Activated T-cell treated with anti-CD3 and anti-CD28 coated beads, Interleukin-2, amount 50 U/mL, for 1 hour (primary cell): ENCODE results near the gene UBR2.

Experiments
- DNase-seq: peaks from one replicate; pipeline ENCODE4 v3.0.0-alpha.2; 2020

Gene UBR2

GRCh38 chr6:42563697-42564505 is at the start of gene UBR2:
UBR2 (plus strand) TSS chr6:42564029; CDS start chr6:42564320, 291 bp downstream.
- DNase-seq = peak; percentile 84

DNA sequence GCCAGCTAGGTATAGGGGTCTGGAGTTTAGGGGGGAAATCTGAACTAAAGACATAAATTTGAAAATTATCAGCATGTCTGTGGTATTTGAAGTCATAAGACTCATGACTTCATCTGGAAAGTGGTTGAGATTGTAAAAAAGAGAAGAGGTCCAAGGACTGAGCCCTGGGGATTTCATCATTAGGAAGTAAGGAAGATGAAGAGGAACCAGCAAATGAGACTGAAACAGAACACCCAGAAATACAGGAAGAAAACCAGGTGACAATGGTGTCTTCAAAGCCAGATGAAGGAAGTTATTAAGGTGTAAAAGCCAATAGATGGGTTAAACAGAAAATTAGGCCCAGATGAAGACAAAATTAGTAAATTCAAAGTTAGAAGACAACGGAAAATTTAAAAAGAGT is 49.1 kb upstream of the UBR2 start:
- DNase-seq = no peak

DNA sequence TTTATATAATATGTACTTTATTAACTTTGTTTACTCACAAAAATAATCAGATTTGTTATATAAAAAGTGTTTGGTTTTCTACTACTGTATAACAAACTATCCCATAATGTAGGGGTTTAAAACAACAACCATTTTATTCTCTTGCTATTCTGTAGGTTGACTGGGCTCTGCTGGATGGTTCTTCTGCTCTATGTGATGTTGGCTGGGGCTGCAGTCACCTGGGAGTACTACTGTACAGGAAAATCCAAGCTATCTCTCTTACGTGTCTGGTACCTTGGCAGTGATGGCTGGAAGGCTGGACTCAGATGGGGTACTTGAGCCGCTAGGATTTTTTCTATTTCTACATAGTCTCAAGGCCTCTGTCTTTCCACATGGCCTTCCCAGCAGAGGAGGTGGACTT is 44.0 kb upstream of the UBR2 start:
- no peak for DNase-seq

DNA sequence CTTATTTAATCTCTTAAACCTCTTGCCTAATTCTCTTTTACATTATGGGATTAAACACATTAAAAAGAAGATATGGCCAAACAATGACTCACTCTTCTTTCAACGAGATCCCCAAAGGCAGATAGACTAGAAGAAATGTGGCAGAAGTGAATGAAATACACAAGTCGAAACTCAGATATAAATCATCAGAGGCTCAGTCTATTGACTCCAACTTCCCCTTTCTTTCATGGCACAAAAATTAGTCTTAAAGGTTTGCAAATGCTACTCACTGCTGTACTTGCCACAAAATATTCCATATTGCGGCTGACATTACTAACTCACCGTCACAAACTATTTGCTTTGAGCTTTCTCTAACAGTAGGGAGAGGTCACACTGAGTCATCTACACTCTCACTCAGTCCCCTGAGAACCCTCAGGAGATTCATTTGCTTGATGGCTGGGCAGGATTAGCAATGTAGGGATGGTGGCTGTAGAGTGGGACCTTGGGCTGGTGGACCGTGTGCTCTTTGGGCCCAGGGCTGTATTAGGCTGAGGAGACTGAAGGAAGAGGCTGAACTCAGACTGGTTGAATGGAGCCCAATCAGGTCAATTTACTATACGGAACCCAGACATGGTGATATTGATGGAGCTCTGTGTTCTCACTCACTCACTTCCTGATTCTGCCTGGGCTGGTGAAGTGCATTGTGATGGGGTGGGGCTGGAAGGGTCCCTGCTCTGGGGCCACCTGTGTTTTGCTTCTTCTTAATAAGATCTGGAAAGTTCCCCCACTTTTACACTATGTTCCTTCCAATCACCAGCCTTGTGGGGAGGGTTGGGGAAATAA is 42.8 kb upstream of the UBR2 start:
- no peak for DNase-seq

GRCh38 chr6:42522036-42522435 is 41.8 kb upstream of the UBR2 start:
- DNase-seq = no peak

GRCh38 chr6:42522942-42523814 is 40.7 kb upstream of the UBR2 start:
- no peak for DNase-seq

GRCh38 chr6:42525206-42525605 is 38.6 kb upstream of the UBR2 start:
- no peak for DNase-seq

- DNase-seq = no peak
These were observed 37.2 kb upstream of the UBR2 start for GRCh38 chr6:42526616-42527015.

DNA sequence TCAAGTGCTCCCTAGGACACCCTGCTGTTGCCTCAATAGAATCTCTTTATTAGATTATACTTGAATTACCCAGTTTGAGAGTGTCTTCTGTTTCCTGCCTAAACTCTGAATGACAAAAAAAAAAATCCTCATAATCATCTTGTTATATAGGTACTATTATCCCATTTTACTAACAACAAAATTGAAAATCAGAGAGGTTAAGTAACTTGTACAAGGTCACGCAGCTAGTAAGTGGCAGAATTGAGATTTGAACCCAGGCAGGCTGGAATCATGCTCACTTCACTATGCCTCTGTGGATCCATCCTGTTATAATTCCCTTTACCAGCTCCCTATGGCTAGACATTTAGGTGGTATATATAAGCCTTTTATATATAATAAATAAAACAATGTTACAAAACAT is 36.6 kb upstream of the UBR2 start:
- DNase-seq = no peak

GRCh38 chr6:42530296-42530695 is 33.5 kb upstream of the UBR2 start:
- no peak for DNase-seq

DNA sequence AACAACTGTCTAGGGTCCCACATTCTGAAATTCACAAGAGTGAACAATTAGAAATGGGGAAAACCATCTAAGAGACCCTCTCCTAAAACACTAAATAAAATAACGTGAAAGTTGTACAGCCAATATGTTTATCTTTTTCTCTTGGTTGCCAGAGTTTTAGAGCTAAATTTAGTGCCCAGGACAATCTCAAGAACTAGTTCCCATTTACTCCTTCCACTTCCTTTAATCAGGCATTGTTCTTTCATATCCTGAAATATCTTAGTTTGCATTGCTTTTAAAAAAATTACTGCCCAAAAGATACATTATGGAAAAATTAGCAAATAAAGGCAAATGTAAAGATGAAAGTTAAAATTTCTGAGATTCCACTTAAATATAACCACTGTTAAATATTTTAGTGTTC is 33.1 kb upstream of the UBR2 start:
- no peak for DNase-seq

GRCh38 chr6:42532038-42532669 is 31.7 kb upstream of the UBR2 start:
- DNase-seq = no peak

- DNase-seq = no peak
These were observed 30.0 kb upstream of the UBR2 start for GRCh38 chr6:42533794-42534193.

- no peak for DNase-seq
These were observed 26.3 kb upstream of the UBR2 start for GRCh38 chr6:42537536-42537935.

DNA sequence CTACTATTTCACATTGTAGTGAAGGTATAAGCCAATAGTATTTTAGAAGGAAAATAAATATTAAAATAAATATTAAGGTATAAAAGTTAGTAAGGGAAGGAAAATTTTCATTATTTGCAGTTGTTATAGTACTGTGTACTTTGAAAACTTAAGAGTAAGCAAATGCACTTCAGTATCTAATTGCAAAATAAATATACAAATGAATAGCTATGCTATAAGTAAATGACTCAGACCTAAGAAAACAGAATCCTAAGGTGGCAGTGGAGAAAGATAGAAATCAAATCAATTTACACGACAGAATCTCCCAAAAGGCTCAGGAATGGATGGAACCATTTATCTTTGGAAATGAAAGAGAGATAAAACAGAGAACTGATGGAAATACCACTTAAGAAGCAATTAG is 24.7 kb upstream of the UBR2 start:
- DNase-seq = no peak

DNA sequence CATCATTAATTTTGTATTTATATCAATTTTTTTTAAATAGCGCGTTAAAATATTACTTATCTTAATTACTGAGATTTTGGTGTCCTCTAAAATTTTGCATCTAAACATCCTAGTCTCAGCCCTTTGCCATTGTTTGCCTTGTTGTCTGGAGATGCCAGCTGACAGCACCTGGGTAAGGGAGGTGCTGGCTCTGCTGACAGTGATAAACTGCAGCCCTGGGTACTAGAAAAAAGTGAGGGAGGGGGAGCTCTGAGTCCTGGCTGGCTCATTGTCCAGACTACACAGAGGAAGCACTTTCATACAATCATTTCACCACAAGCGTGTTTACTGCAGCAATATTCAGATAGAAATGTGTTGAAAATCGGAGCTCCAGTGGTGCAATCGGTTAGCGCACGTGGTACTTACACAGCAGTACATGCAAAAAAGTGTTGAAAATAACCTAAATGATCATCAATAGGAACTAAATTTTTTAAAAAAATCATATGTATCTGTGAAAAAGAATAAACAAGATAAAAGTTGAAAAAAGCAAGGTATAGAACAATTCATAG is 18.5 kb upstream of the UBR2 start:
- no peak for DNase-seq

GRCh38 chr6:42547407-42548329 is 16.2 kb upstream of the UBR2 start:
- peak; percentile 91 for DNase-seq

GRCh38 chr6:42550277-42550676 is 13.6 kb upstream of the UBR2 start:
- DNase-seq = no peak

DNA sequence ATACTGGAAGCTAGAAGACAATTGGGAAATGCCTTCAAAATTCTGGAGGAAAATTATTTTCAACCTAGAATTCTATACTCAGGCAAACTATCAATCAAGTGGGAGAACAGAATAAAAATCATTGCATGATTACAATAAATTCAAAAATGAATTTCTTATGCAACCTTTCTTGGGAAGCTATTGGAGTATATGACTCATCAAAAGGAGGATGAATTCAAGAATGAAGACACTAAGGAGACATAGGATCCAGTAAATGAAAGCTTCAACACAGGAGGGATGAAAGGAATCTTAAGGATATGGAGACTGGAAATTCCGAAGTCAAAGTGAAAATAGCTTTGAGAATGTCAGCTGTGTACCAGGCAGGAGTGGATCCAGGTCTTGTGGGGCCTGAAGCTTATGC is 12.6 kb upstream of the UBR2 start:
- no peak for DNase-seq

- no peak for DNase-seq
These were observed 11.4 kb upstream of the UBR2 start for GRCh38 chr6:42552380-42552779.
